ENCODE results near the gene B3GNT5. TPM values are rescaled to one million over a fixed set of nuclear protein-coding genes. Genes with fewer than 3 reads are reported as not detected.

B3GNT5 gene, protein sequence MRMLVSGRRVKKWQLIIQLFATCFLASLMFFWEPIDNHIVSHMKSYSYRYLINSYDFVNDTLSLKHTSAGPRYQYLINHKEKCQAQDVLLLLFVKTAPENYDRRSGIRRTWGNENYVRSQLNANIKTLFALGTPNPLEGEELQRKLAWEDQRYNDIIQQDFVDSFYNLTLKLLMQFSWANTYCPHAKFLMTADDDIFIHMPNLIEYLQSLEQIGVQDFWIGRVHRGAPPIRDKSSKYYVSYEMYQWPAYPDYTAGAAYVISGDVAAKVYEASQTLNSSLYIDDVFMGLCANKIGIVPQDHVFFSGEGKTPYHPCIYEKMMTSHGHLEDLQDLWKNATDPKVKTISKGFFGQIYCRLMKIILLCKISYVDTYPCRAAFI
- total RNA-seq (2022; extraction: Qiagen RNA extraction; ENCODE audit: low read depth) = 13.8 to 18.3 TPM (median 15.2 TPM) in 5 replicates

GRCh38 chr3:183252973-183253527, at the start of gene B3GNT5:
TSS of gene B3GNT5 (plus strand) at chr3:183253253. CDS start at chr3:183269799, 16,546 bp downstream.

Other genes with a start within 250 kb of the B3GNT5 start
- 6.7 to 8.6 TPM (median 7.3 TPM) in 5 replicates for gene MCCC1, start 153.8 kb upstream of the B3GNT5 start, total RNA-seq (2022; extraction: Qiagen RNA extraction; ENCODE audit: low read depth)
- 0.17 to 0.28 TPM (median 0.23 TPM) in 4 of 5 replicates, not detected in the other for gene LAMP3, start 90.5 kb upstream of the B3GNT5 start, total RNA-seq (2022; extraction: Qiagen RNA extraction; ENCODE audit: low read depth)
- 0.10 to 0.26 TPM (median 0.15 TPM) in 3 of 5 replicates, not detected in the others for gene MCF2L2, start 175.4 kb downstream of the B3GNT5 start, total RNA-seq (2022; extraction: Qiagen RNA extraction; ENCODE audit: low read depth)